AG04449 (cell line): ENCODE measurements around the gene DLST.

Experiments
- CTCF ChIA-PET: fragments of 350-600 bp; formaldehyde crosslinking; extraction: SDS; loops from one replicate; lab custom pipeline; 2021; ENCODE audit warnings: antibody characterized with exemption; lab: Yijun Ruan, JAX
- POLR2A ChIA-PET: fragments of 400-600, 350-600 bp; formaldehyde crosslinking; extraction: SDS; loops from one replicate; lab custom pipeline; 2020; ENCODE audit warnings: antibody characterized with exemption, inconsistent platforms; lab: Yijun Ruan, JAX
- DNase-seq: peaks from one replicate; pipeline ENCODE4 v3.0.0-alpha.2; 2010; ENCODE audit warnings: low read depth, low spot score
- H3K4me3 ChIP-seq: 2 replicates; pipeline ENCODE4 v1.5.1; 2011; ENCODE audit warnings: low read depth, mild to moderate bottlenecking, control low read depth, low read length
- CTCF ChIP-seq: IDR thresholded peaks from one replicate; pipeline ENCODE4 v1.5.1; 2011; ENCODE audit warnings: mild to moderate bottlenecking, moderate library complexity, low read length, control low read depth, inconsistent platforms; ENCODE audit not compliant: insufficient read depth; ENCODE audit errors: missing control alignments

The DLST gene

DNA sequence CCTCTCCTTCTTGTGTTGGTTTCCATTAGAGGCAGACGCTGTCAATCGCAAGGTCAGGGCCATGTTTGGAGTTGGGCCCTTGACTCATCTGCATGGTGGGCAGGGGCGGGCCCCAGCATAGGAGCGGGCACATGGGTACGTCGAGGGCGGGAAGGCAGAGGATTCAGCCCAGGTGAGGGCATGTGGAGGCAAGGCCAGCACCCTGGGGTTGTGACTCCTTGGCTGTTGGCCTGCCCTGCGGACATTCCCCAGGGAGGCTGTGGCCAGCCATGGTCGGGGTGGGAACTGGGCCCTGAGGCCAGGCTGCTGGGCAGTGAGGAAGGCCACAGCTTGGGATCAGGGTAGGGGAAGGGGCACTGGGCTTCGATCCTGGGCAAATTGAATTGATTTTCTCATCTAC, 31.1 kb downstream of the DLST start:
- ChIA-PET POLR2A (no interaction called here), CTCF (interaction anchor here (0.7 to 26.3 kb wide), 7 partner anchors 8 to 389 kb away, joined by 3 to 689 read pairs (median 6); partner anchors contain the start of gene RPS6KL1)
- no peak for TF ChIP-seq CTCF
- no peak overlapping the region for H3K4me3 ChIP-seq
- DNase-seq: no peak

DNA sequence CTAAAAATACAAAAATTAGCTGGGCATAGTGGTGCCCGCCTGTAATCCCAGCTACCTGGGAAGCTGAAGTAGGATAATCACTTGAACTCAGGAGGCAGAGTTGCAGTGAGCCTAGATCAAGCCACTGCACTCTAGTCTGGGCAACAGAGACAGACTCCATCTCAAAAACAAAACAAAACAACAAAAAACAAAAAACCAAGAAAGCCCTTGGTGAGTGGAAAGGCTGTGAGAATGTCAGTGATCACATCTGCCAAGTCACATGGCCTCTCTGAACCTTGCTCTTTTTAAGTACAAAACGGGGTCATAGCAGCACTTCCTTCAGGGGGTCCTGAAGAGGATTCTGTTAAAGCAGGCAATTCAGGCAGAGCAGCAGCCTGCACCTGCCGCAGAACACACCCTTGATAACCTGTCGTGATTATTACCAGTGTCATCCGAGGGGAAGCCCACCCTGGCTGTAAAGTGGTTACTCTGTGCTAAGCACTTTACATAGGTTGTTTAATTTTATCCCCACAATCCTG, 31.7 kb downstream of the DLST start:
- no peak overlapping the region for H3K4me3 ChIP-seq
- DNase-seq: no peak
- ChIA-PET POLR2A (no interaction called here), CTCF (interaction anchor here (0.7 to 26.3 kb wide), 5 partner anchors 9 to 389 kb away, joined by 3 to 689 read pairs (median 11); partner anchors contain the start of gene RPS6KL1)
- no peak for TF ChIP-seq CTCF

- CTCF ChIA-PET: interaction anchor here (5.0 kb wide), 1 partner anchor 174 kb away, joined by 79 read pairs; no protein-coding TSS in a partner anchor
- no peak overlapping the region for H3K4me3 ChIP-seq
- POLR2A ChIA-PET: no interaction called here
- TF ChIP-seq CTCF: peak; percentile 95
- no peak for DNase-seq
These were observed 32.4 kb downstream of the DLST start for GRCh38 chr14:74913986-74914573.

GRCh38 chr14:74915426-74915825, 33.7 kb downstream of the DLST start:
- no peak for DNase-seq
- TF ChIP-seq CTCF: no peak
- CTCF ChIA-PET: interaction anchor here (1.5 to 6.9 kb wide), 3 partner anchors 8 to 173 kb away, joined by 4 to 79 read pairs (median 61); no protein-coding TSS in a partner anchor
- no peak overlapping the region for H3K4me3 ChIP-seq
- POLR2A ChIA-PET: no interaction called here

DNA sequence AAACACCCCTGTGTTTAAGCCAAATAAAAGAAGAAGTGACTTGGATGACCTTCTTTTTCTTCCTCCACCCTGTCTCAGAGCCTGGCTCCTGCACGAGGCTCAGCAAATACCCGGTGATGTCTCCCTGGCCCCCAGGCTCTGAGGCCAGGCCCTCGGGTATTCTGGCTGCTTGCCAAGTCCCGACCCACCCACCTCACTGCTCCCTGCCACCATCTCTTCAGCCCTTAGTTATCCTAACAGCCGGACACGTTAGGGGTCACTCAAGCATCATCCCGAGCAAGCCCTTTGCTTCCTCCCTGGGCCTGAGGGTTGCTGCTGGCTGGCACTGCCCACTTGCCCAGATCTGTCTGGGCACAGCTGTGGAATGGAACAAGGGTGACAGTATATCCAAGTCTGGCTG, 34.1 kb downstream of the DLST start:
- ChIA-PET POLR2A (no interaction called here), CTCF (interaction anchor here (1.5 to 6.9 kb wide), 3 partner anchors 9 to 173 kb away, joined by 4 to 79 read pairs (median 61); no protein-coding TSS in a partner anchor)
- DNase-seq: no peak
- no peak for TF ChIP-seq CTCF
- H3K4me3 ChIP-seq: no peak overlapping the region

GRCh38 chr14:74917178-74917543, 35.4 kb downstream of the DLST start:
- CTCF ChIA-PET: interaction anchor here (0.8 to 6.9 kb wide), 11 partner anchors 9 to 308 kb away, joined by 3 to 79 read pairs (median 5); no protein-coding TSS in a partner anchor
- H3K4me3 ChIP-seq: no peak overlapping the region
- no peak for TF ChIP-seq CTCF
- DNase-seq: no peak
- POLR2A ChIA-PET: no interaction called here
